ENCODE results near the gene ING1.

DNA sequence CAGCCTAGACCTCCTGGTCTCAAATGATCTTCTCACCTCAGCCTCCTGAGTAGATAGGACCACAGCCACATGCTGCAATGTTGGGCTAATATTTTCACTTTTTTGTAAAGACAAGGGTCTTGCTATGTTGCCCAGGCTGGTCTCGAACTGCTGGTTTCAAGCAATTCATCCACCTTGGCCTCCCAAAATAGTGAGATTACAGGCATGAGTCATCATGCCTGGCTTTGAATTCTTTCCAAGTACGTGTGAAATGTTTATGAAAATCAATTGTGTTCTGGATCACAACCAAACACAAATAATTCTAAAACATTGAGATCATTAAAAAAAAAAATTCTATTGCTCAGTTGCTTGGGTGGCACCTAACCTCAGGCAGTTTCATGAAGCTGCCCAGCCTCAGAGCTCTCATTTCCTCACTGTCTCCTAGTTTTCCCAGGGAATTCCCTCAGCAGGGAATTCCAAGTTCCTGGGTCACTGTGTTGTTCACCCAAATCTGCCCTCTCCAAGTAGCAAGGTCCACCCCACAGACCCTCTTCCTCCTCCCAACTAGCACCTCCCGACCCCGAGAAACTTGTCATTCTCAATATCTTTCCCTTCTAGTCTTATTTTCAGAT lies 44.8 kb downstream of the ING1 start:
- TF ChIP-seq, protein P1, sequence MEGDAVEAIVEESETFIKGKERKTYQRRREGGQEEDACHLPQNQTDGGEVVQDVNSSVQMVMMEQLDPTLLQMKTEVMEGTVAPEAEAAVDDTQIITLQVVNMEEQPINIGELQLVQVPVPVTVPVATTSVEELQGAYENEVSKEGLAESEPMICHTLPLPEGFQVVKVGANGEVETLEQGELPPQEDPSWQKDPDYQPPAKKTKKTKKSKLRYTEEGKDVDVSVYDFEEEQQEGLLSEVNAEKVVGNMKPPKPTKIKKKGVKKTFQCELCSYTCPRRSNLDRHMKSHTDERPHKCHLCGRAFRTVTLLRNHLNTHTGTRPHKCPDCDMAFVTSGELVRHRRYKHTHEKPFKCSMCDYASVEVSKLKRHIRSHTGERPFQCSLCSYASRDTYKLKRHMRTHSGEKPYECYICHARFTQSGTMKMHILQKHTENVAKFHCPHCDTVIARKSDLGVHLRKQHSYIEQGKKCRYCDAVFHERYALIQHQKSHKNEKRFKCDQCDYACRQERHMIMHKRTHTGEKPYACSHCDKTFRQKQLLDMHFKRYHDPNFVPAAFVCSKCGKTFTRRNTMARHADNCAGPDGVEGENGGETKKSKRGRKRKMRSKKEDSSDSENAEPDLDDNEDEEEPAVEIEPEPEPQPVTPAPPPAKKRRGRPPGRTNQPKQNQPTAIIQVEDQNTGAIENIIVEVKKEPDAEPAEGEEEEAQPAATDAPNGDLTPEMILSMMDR (IDR thresholded peaks at IDR 0.05): no peak
- no peak for TF ChIP-seq EZH2 (IDR thresholded peaks at IDR 0.05; ENCODE audit: borderline replicate concordance, insufficient read depth, low read depth, low read length, poor library complexity, severe bottlenecking)

All from B cell (primary cell).